HG03139 (cell line): ENCODE results near the gene TMEM130.
"Not testable (repeated sequence)": the region's sequence is repeated elsewhere in the genome, so short reads cannot be mapped to it uniquely, and the experiment has no call there.

Experiments used
- ATAC-seq: cut with Tn5 transposase; IDR thresholded peaks from one replicate; pipeline ENCODE4 v1.9.1; 2021; ENCODE audit not compliant: unreplicated experiment

The TMEM130 gene

GRCh38 chr7:98842552-98842951, 27.3 kb downstream of the TMEM130 start:
- ATAC-seq = not testable (repeated sequence)

- ATAC-seq = no peak
Measured at GRCh38 chr7:98841179-98841997, 28.4 kb downstream of the TMEM130 start.

- ATAC-seq = no peak
Measured at GRCh38 chr7:98840722-98841121, 29.1 kb downstream of the TMEM130 start.

- ATAC-seq = no peak
Measured at GRCh38 chr7:98840096-98840495, 29.7 kb downstream of the TMEM130 start.

- no peak for ATAC-seq
Measured at GRCh38 chr7:98837630-98837972, 32.2 kb downstream of the TMEM130 start.

- no peak for ATAC-seq
Measured at GRCh38 chr7:98836811-98837629, 32.8 kb downstream of the TMEM130 start.

GRCh38 chr7:98834949-98835348, 34.9 kb downstream of the TMEM130 start:
- ATAC-seq = no peak

- no peak for ATAC-seq
Measured at GRCh38 chr7:98833022-98833421, 36.8 kb downstream of the TMEM130 start.

GRCh38 chr7:98831641-98832221, 38.1 kb downstream of the TMEM130 start:
- no peak for ATAC-seq

GRCh38 chr7:98830972-98831548, 38.8 kb downstream of the TMEM130 start:
- no peak for ATAC-seq

- no peak for ATAC-seq
Measured at GRCh38 chr7:98828368-98828767, 41.4 kb downstream of the TMEM130 start.

GRCh38 chr7:98827258-98827657, 42.6 kb downstream of the TMEM130 start:
- no peak for ATAC-seq

- no peak for ATAC-seq
Measured at GRCh38 chr7:98826811-98827231, 43.0 kb downstream of the TMEM130 start.

- no peak for ATAC-seq
Measured at GRCh38 chr7:98826387-98826786, 43.4 kb downstream of the TMEM130 start.

- ATAC-seq = no peak
Measured at GRCh38 chr7:98823226-98823625, 46.6 kb downstream of the TMEM130 start.

GRCh38 chr7:98821348-98821747, 48.5 kb downstream of the TMEM130 start:
- ATAC-seq = no peak

- ATAC-seq = no peak
Measured at GRCh38 chr7:98816967-98817710, 52.7 kb downstream of the TMEM130 start.

- no peak for ATAC-seq
Measured at GRCh38 chr7:98816241-98816640, 53.6 kb downstream of the TMEM130 start.

- ATAC-seq = no peak
Measured at GRCh38 chr7:98815313-98815712, 54.5 kb downstream of the TMEM130 start.

GRCh38 chr7:98811299-98811698, 58.5 kb downstream of the TMEM130 start:
- ATAC-seq = no peak
